ENCODE results near the gene SLC22A6.

- TF ChIP-seq CTCF (conservative IDR thresholded peaks at IDR 0.05; ENCODE audit: low read depth in 2 of 2): no peak
- no peak for TF ChIP-seq JUNB (IDR thresholded peaks at IDR 0.05; ENCODE audit: unreplicated experiment)
- no peak for TF ChIP-seq EZH2 (IDR thresholded peaks at IDR 0.05; ENCODE audit: low read depth, unreplicated experiment)
- TF ChIP-seq POLR2AphosphoS5 (IDR thresholded peaks at IDR 0.05; ENCODE audit: low read depth): no peak
- TF ChIP-seq ETS1 (IDR thresholded peaks at IDR 0.05): no peak
- no peak for TF ChIP-seq REST (IDR thresholded peaks at IDR 0.05; ENCODE audit: unreplicated experiment)
- no peak for TF ChIP-seq CREB1 (CRISPR knock-in tag; IDR thresholded peaks at IDR 0.05; ENCODE audit: low read depth)
- no peak for TF ChIP-seq EZH2phosphoT487 (IDR thresholded peaks at IDR 0.05; ENCODE audit: unreplicated experiment)
- no peak for TF ChIP-seq ZNF462 (CRISPR knock-in tag; IDR thresholded peaks at IDR 0.05)
- TF ChIP-seq NANOG (IDR thresholded peaks at IDR 0.05; ENCODE audit: borderline replicate concordance): no peak
These were observed 30.3 kb downstream of the SLC22A6 start for GRCh38 chr11:62954478-62954877.

All from GM23338 (cell line).